Brain microvascular endothelial cell (primary cell): ENCODE measurements around the gene TCF12.

Experiments
- DNase-seq: peaks from one replicate; pipeline ENCODE4 v3.0.0-alpha.2; 2020
- H3K27ac ChIP-seq: fragments of 250-450 bp; sonication (Bioruptor Pico); 2 replicates; pipeline ENCODE4 v1.5.1; 2020; ENCODE audit warnings: mild to moderate bottlenecking, moderate library complexity
- H3K27me3 ChIP-seq: fragments of 250-450 bp; sonication (Bioruptor Pico); replicated peaks from 2 replicates; pipeline ENCODE4 v1.5.1; 2020; ENCODE audit warnings: mild to moderate bottlenecking
- H3K36me3 ChIP-seq: fragments of 250-450 bp; sonication (Bioruptor Pico); replicated peaks from 2 replicates; pipeline ENCODE4 v1.5.1; 2020; ENCODE audit warnings: mild to moderate bottlenecking
- H3K4me3 ChIP-seq: 2 replicates; pipeline ENCODE4 v1.5.1; 2011; ENCODE audit warnings: low read depth, mild to moderate bottlenecking, control low read depth, low read length, moderate library complexity
- in situ Hi-C: cut with HindIII; loops from 2 replicates; pipeline ENCODE4 v1.10.0; 2017; ENCODE audit warnings: low sequenced_read_pairs, low pct_ligation_motif_present
- TF ChIP-seq, protein P1 (sequence below): IDR thresholded peaks from 2 replicates; pipeline ENCODE4 v1.5.1; 2011; ENCODE audit warnings: low read depth, mild to moderate bottlenecking, moderate library complexity, low read length, control low read depth, inconsistent platforms; ENCODE audit errors: missing control alignments

The TCF12 gene

DNA sequence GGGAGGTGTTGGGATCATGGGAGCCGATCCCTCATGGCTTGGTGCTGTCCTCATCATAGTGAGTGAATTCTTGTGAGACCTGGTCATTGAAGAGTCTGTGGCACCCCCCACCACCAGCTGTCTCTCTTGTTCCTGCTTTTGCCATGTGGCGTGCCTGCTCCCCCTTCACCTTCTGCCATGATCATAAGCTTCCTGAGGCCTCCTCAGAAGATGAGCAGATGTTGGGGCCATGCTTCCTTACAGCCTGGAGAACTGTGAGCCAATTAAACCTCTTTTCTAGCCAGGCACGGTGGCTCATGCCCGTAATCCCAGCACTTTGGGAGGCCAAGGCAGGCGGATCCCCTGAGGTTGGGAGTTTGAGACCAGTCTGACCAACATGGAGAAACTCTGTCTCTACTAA is 420.9 kb downstream of the TCF12 start:
- in situ Hi-C loops = loop anchor here (25.0 kb wide), 1 partner anchor 173 kb away; no protein-coding TSS in a partner anchor
- H3K4me3 ChIP-seq = no peak overlapping the region
- H3K27me3 ChIP-seq = no peaks in the 10 kb centered on the region
- TF ChIP-seq, protein P1, sequence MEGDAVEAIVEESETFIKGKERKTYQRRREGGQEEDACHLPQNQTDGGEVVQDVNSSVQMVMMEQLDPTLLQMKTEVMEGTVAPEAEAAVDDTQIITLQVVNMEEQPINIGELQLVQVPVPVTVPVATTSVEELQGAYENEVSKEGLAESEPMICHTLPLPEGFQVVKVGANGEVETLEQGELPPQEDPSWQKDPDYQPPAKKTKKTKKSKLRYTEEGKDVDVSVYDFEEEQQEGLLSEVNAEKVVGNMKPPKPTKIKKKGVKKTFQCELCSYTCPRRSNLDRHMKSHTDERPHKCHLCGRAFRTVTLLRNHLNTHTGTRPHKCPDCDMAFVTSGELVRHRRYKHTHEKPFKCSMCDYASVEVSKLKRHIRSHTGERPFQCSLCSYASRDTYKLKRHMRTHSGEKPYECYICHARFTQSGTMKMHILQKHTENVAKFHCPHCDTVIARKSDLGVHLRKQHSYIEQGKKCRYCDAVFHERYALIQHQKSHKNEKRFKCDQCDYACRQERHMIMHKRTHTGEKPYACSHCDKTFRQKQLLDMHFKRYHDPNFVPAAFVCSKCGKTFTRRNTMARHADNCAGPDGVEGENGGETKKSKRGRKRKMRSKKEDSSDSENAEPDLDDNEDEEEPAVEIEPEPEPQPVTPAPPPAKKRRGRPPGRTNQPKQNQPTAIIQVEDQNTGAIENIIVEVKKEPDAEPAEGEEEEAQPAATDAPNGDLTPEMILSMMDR = no peak
- H3K36me3 ChIP-seq = no peaks in the 10 kb centered on the region
- H3K27ac ChIP-seq = no peak overlapping the region
- no peak for DNase-seq
